ENCODE data around the gene CDH1.

CDH1 gene

DNA sequence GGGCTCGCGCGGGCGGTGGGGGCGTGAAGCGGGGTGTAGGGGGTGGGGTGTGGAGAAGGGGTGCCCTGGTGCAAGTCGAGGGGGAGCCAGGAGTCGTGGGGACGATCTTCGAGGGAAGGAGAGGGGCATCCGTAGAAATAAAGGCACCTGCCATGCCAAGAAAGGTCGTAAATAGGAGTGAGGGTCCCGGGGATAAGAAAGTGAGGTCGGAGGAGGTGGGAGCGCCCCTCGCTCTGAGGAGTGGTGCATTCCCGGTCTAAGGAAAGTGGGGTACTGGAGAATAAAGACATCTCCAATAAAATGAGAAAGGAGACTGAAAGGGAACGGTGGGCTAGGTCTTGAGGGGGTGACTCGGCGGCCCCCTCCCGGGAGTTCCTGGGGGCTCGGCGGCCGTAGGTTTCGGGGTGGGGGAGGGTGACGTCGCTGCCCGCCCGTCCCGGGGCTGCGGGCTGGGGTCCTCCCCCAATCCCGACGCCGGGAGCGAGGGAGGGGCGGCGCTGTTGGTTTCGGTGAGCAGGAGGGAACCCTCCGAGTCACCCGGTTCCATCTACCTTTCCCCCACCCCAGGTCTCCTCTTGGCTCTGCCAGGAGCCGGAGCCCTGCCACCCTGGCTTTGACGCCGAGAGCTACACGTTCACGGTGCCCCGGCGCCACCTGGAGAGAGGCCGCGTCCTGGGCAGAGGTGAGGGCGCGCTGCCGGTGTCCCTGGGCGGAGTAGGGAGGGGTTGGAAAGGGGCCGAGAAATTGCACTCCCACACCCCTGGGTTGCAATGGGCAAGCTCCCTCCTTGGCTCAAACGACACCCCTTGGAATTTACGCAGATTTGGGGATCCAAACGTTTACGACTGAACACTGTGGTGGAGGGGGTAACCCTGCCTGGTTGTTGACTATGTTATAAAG is 888 bp downstream of the CDH1 start:
- TF ChIP-seq EP300 (IDR thresholded peaks at IDR 0.05; ENCODE audit: borderline replicate concordance) = peak; percentile 32; the same call in 1 of the 2 replicates
- TF ChIP-seq EGR1 (IDR thresholded peaks at IDR 0.05) = no peak; the same call in 1 of the 2 replicates
- TF ChIP-seq YY1 (IDR thresholded peaks at IDR 0.05; ENCODE audit: low read depth) = no peak
- no peak for TF ChIP-seq FOXM1 (IDR thresholded peaks at IDR 0.05; ENCODE audit: borderline replicate concordance, low read depth)
- TF ChIP-seq, protein P1, sequence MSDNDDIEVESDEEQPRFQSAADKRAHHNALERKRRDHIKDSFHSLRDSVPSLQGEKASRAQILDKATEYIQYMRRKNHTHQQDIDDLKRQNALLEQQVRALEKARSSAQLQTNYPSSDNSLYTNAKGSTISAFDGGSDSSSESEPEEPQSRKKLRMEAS (IDR thresholded peaks at IDR 0.05) = peak; percentile 71
- peak; percentile 82; the same call in 1 of the 2 replicates for TF ChIP-seq ZBTB7A (IDR thresholded peaks at IDR 0.05; ENCODE audit: low read depth)
- 0 out of 2 replicates have a peak, but pooled peaks have one; percentile 41 for TF ChIP-seq TAF1 (IDR thresholded peaks at IDR 0.05; ENCODE audit: low read depth)
- TF ChIP-seq TEAD4 (IDR thresholded peaks at IDR 0.05) = peak; percentile 33
- TF ChIP-seq, protein P2, sequence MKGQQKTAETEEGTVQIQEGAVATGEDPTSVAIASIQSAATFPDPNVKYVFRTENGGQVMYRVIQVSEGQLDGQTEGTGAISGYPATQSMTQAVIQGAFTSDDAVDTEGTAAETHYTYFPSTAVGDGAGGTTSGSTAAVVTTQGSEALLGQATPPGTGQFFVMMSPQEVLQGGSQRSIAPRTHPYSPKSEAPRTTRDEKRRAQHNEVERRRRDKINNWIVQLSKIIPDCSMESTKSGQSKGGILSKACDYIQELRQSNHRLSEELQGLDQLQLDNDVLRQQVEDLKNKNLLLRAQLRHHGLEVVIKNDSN (IDR thresholded peaks at IDR 0.05) = no peak
- peak; percentile 64 for TF ChIP-seq RAD21 (IDR thresholded peaks at IDR 0.05; ENCODE audit: low read depth)
- TF ChIP-seq, protein P3, sequence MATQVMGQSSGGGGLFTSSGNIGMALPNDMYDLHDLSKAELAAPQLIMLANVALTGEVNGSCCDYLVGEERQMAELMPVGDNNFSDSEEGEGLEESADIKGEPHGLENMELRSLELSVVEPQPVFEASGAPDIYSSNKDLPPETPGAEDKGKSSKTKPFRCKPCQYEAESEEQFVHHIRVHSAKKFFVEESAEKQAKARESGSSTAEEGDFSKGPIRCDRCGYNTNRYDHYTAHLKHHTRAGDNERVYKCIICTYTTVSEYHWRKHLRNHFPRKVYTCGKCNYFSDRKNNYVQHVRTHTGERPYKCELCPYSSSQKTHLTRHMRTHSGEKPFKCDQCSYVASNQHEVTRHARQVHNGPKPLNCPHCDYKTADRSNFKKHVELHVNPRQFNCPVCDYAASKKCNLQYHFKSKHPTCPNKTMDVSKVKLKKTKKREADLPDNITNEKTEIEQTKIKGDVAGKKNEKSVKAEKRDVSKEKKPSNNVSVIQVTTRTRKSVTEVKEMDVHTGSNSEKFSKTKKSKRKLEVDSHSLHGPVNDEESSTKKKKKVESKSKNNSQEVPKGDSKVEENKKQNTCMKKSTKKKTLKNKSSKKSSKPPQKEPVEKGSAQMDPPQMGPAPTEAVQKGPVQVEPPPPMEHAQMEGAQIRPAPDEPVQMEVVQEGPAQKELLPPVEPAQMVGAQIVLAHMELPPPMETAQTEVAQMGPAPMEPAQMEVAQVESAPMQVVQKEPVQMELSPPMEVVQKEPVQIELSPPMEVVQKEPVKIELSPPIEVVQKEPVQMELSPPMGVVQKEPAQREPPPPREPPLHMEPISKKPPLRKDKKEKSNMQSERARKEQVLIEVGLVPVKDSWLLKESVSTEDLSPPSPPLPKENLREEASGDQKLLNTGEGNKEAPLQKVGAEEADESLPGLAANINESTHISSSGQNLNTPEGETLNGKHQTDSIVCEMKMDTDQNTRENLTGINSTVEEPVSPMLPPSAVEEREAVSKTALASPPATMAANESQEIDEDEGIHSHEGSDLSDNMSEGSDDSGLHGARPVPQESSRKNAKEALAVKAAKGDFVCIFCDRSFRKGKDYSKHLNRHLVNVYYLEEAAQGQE (IDR thresholded peaks at IDR 0.05; ENCODE audit: low read depth) = no peak
- peak; percentile 55 for TF ChIP-seq NFIC (IDR thresholded peaks at IDR 0.05)
- TF ChIP-seq CREB1 (IDR thresholded peaks at IDR 0.05; ENCODE audit: low read depth) = no peak
- TF ChIP-seq TCF12 (IDR thresholded peaks at IDR 0.05; ENCODE audit: low read depth) = peak; percentile 55; the same call in 1 of the 2 replicates
- TF ChIP-seq CEBPB (IDR thresholded peaks at IDR 0.05) = no peak

DNA sequence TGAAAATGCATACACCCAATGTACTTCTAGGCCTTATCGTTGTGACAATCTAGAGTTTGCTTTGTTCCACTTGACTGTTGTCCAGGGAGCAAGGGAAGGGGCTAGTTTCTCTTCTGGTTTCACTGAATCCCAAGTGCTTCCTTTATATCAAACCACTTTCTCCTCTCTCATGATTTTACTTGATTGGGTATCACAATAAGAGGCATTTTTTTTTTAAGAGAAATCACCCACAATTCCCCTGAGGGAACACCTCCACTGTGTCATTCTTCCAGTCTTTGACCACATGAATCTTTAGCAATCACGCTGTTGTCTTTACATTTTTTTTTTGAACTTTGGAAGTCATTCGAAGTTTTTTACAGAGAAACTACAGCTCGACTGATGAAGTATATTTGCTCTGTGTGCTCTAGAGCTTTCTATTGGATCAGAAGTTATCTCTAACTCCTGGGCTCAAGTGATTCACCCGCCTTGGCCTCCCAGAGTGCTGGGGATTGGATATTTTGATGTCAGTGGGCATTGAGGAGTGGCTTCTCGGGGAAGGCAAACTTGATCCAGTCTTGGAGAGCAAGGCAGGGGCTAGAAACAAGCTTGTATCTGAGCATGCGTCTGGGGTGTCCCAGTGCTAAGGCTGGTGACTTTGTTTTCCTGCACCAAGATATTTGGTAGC is 3.0 kb downstream of the CDH1 start:
- no peak for TF ChIP-seq FOXM1 (IDR thresholded peaks at IDR 0.05; ENCODE audit: borderline replicate concordance, low read depth)
- no peak for TF ChIP-seq EGR1 (IDR thresholded peaks at IDR 0.05)
- no peak for TF ChIP-seq ZBTB7A (IDR thresholded peaks at IDR 0.05; ENCODE audit: low read depth)
- no peak for TF ChIP-seq TAF1 (IDR thresholded peaks at IDR 0.05; ENCODE audit: low read depth)
- no peak for TF ChIP-seq EP300 (IDR thresholded peaks at IDR 0.05; ENCODE audit: borderline replicate concordance)
- TF ChIP-seq TEAD4 (IDR thresholded peaks at IDR 0.05) = no peak
- no peak for TF ChIP-seq CREB1 (IDR thresholded peaks at IDR 0.05; ENCODE audit: low read depth)
- TF ChIP-seq, protein P2 (IDR thresholded peaks at IDR 0.05) = no peak
- no peak for TF ChIP-seq YY1 (IDR thresholded peaks at IDR 0.05; ENCODE audit: low read depth)
- TF ChIP-seq, protein P1 (IDR thresholded peaks at IDR 0.05) = no peak
- TF ChIP-seq CEBPB (IDR thresholded peaks at IDR 0.05) = no peak
- TF ChIP-seq, protein P3 (IDR thresholded peaks at IDR 0.05; ENCODE audit: low read depth) = no peak
- no peak for TF ChIP-seq NFIC (IDR thresholded peaks at IDR 0.05)
- TF ChIP-seq TCF12 (IDR thresholded peaks at IDR 0.05; ENCODE audit: low read depth) = no peak
- no peak for TF ChIP-seq RAD21 (IDR thresholded peaks at IDR 0.05; ENCODE audit: low read depth)

DNA sequence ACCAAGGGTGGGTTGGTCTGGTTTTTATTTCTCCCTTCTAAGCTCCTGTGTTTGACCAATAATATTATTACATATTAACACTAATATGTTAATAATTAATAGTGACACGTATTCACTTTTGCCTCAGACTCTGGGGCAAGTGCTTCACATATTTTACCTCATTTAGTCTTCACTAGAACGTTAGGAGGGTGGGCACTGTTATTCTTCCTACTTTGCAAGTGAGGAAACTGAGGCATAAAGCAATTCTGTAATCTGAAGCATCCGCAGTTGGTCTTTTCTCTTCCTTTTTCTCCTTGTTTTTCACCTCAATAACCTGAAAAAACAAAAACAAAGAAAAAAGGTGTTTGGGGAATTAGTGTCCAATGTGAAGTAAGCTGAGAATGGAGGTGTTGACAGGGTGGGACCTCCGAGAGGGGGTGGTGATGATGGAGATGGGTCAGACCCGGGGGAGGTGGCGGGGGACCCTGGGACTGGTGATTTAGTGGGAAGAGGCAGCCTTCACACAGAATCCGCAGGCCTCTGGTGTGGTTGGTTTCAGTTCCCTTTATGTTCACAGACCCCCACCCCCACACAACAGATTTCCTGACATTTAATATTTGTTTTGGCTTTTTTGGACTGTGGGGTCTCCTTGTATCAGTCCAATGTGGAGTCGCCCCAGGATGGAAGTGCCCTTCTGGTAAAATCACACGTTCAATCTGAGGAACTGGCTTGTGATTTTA is 3.7 kb downstream of the CDH1 start:
- TF ChIP-seq, protein P3 (IDR thresholded peaks at IDR 0.05; ENCODE audit: low read depth) = no peak
- TF ChIP-seq, protein P1 (IDR thresholded peaks at IDR 0.05) = no peak
- TF ChIP-seq NFIC (IDR thresholded peaks at IDR 0.05) (no peak), EGR1 (IDR thresholded peaks at IDR 0.05) (no peak), CEBPB (IDR thresholded peaks at IDR 0.05) (no peak), FOXM1 (IDR thresholded peaks at IDR 0.05; ENCODE audit: borderline replicate concordance, low read depth) (no peak), EP300 (IDR thresholded peaks at IDR 0.05; ENCODE audit: borderline replicate concordance) (no peak), YY1 (IDR thresholded peaks at IDR 0.05; ENCODE audit: low read depth) (no peak), TEAD4 (IDR thresholded peaks at IDR 0.05) (no peak), CREB1 (IDR thresholded peaks at IDR 0.05; ENCODE audit: low read depth) (no peak), RAD21 (IDR thresholded peaks at IDR 0.05; ENCODE audit: low read depth) (no peak), ZBTB7A (IDR thresholded peaks at IDR 0.05; ENCODE audit: low read depth) (no peak), TAF1 (IDR thresholded peaks at IDR 0.05; ENCODE audit: low read depth) (no peak), TCF12 (IDR thresholded peaks at IDR 0.05; ENCODE audit: low read depth) (no peak)
- TF ChIP-seq, protein P2 (IDR thresholded peaks at IDR 0.05) = no peak

Measured in Ishikawa (cell line).